ENCODE data around the gene ZBTB9.
"Not testable (repeated sequence)": the region's sequence is repeated elsewhere in the genome, so short reads cannot be mapped to it uniquely, and the experiment has no call there.

The ZBTB9 gene

DNA sequence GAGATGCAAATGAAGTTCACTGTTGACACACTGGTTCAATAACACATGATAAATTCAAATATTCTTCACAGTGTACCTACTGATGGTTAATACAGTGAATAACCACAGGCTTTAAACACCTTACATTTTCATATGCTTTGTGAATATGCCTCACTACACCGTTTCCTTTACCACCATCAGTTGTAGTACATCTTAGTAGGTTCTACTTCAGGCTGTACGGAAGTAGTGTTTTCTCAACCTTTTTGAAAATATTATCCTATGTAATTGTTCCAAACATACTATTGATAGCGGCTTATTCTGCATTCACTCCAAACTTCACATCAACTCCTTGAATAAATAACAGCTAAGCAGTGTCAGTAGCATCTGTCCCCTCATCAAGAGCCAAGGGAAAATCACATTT lies 15.3 kb downstream of the ZBTB9 start:
- no peak for DNase-seq

DNA sequence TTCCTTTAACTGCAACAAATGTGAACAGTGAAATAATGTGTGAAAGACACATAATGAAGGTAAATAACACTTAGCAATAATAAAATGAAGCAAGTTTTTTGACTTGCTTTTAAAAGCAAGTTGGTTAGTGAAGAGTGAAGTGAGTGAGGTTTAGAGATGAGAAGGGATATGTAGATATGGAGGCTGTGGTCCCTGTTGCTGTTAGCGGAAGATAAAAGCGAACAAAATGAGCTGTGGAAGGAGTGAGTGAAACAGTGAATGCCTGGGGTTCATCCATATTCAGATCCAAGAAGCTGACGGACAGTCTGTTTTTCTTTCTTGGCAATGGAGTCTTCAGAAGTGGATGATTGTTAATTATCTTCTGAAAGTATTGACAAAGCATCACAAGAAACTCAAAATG lies 23.5 kb downstream of the ZBTB9 start:
- no peak for DNase-seq

DNA sequence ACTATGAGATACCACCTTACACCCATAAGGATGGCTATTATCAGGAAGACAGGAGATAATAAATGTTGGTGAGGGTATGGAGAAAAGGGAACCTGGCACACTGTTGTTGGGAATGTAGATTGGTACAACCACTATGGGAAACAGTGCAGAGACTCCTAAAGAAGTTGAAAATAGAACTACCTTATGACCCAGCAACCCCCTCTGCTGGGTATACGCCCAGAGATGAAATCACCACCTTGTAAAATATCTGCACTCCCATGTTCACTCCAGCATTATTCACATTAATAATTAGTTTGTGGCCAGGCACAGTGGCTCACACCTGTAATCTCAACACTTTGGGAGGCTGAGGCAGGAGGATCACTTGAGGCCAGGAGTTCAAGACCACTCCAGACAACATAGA lies 26.8 kb downstream of the ZBTB9 start:
- DNase-seq: no peak

DNA sequence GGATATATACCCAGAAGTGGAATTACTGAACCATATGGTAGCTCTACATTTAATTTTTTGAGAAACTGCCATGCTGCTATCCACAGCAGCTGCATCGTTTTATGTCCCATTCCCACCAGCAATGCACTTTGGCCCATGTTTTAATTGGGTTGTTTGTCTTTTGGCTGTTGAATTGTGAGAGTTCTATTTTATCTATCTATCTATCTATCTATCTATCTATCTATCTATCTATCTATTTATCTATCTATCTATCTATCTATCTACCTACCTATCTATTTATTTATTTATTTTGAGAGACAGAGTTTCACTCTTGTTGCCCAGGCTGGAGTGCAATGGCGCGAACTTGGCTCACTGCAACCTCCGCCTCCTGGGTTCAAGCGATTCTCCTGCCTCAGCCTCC lies 28.2 kb downstream of the ZBTB9 start:
- not testable (repeated sequence) for DNase-seq

DNA sequence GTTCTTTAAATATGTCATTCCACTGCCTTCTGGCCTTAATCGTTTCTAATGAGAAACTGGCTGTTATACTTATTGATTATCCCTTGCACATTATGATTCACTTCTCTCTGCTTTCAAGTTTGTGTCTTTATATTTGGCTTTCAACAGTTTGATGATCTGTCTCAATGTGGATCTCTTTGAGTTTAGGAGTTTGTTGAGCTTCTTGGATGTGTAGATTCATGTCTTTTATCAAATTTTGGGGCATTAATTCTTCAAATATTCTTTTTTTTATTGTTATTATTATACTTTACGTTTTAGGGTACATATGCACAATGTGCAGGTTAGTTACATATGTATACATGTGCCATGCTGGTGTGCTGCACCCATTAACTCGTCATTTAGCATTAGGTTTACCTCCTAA lies 29.3 kb downstream of the ZBTB9 start:
- no peak for DNase-seq

DNA sequence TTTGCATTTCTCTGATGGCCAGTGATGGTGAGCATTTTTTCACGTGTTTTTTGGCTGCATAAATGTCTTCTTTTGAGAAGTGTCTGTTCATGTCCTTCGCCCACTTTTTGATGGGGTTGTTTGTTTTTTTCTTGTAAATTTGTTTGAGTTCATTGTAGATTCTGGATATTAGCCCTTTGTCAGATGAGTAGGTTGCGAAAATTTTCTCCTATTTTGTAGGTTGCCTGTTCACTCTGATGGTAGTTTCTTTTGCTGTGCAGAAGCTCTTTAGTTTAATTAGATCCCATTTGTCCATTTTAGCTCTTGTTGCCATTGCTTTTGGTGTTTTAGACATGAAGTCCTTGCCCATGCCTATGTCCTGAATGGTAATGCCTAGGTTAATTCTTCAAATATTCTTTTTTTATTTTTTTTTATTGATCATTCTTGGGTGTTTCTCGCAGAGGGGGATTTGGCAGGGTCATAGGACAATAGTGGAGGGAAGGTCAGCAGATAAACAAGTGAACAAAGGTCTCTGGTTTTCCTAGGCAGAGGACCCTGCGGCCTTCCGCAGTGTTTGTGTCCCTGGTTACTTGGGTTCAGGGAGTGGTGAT lies 30.4 kb downstream of the ZBTB9 start:
- DNase-seq: not testable (repeated sequence)

DNA sequence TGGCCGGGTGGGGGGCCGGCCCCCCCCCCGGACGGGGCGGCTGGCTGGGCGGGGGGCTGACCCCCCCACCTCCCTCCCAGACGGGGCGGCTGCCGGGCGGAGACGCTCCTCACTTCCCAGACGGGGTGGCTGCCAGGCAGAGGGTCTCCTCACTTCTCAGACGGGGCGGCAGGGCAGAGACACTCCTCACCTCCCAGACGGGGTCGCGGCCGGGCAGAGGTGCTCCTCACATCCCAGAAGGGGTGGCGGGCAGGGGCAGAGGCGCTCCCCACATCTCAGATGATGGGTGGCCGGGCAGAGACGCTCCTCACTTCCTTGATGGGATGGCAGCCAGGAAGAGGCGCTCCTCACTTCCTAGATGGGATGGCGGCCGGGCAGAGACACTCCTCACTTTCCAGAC lies 31.3 kb downstream of the ZBTB9 start:
- DNase-seq: not testable (repeated sequence)

DNA sequence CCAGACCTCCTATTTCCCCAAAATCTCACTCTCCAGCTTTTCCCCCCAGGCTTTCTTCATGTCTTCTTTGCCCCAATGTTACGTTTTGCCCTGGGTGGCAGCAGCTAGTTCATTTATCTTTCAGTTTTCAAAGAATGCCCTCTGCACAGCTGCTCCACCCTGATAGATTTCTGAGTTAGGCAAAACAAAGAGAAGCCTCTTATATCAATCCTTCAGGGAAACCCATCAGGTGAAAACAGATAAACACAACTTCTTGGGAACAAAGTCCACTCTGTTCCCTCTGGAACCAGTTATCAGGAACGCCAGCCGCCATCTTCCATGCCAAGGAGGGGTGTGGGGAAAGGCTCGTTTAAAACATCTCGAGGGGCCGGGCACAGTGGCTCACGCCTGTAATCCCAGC lies 34.0 kb downstream of the ZBTB9 start:
- no peak for DNase-seq

DNA sequence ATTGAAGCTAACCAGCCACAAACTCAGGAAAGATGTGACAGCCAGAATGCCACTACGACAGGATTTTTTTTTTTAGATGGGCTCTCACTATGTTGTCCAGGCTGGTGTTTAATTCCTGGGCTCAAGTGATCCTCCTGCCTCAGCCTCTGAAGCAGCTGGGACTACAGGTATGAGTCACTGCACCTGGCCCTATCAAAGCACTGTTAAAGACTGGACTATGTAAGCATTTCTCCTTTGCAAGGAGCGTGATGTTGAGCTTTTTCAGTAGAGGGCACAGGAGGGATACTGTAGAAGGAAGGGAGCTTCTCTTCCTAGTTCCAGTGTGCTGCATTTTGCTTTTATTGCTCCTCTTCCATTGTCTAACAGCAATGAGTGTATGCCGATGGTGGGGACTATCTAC lies 35.8 kb downstream of the ZBTB9 start:
- DNase-seq: no peak

DNA sequence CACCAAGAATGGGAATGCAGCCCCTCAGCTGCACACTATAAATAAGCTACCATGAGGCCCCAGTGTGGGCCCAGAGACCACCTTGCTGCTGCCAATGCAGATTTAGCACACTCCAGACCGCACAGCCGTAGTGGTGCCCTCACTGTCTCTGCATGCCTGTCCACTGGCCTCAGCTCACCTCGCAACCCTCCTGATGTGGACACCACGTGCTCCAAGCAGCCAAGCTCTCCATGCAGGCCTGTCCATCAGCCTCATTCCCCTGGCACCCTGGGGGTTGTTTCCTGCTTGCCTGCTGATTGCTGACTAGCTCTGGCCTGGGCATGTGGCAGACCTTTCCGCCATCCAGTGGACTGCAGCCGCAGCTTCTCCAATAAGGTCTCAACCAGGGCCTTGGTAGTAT lies 36.2 kb downstream of the ZBTB9 start:
- no peak for DNase-seq

DNA sequence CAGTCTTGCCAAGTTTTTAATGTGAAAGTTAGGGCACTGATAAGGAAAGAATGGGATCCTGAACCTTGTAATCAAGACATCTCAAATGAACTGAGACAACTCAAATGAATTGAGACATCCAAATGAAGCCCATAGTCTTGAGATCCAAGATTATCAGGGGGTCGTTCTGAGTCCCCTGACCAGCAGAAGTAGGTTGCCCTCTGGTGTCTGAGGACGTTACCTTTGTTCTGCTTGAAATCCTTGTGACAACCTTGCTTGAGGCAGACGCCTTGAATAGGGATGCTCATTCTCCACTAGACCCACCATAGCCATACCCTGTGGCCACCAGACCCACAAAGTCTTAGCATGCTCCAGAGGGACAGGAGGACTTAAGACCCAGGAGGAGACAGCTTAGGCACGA lies 37.7 kb downstream of the ZBTB9 start:
- no peak for DNase-seq

DNA sequence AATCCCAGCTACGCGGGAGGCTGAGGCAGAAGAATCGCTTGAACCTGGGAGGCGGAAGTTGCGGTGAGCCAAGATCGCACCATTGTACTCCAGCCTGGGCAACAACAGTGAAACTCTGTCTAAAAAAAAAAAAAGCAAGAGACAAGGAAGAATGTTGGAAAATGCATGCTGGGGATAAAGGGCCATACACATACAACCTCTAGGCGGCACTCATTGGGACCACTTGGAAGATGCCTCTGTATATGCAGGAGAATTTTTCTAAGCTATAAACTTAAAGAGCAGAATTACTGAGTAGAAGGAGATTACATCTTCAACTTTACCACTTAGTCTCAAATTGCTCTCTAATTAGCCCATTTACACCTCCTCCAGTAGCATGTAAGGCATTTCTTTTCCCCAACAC lies 42.8 kb downstream of the ZBTB9 start:
- no peak for DNase-seq

DNA sequence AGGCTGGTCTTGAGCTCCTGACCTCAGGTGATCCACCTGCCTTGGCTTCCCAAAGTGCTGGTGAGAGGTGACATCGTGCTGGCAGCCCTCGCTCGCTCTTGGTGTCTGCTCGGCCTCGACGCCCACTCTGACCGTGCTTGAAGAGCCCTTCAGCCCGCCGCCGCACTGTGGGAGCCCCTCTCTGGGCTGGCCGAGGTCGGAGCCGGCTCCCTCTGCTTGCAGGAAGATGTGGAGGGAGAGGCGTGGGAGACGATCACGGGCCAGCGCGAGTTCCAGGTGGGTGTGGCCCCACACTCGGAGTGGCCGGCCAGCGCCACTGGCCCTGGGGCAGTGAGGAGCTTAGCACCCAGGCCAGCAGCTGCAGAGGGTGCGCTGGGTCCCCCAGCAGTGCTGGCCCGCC lies 48.1 kb downstream of the ZBTB9 start:
- DNase-seq: no peak

DNA sequence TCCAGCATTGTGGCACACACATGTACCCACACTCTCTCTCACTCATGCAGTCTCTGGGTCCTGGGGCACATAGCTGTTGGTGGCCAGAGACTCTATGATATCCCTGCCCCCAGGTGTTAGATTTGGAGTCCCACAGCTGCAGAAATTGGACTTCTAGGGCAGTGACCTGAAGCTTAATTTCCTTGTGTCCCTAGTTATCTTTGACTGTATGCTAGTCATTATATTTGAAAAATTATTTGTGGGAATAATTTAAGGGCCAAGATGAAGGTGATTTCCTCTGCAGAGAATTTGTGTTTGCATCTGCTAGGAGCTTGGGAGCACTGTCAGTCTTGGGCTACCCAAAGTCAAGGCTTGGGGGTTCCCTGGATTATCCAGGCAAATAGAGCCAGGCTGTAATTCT lies 50.1 kb downstream of the ZBTB9 start:
- DNase-seq: no peak

DNA sequence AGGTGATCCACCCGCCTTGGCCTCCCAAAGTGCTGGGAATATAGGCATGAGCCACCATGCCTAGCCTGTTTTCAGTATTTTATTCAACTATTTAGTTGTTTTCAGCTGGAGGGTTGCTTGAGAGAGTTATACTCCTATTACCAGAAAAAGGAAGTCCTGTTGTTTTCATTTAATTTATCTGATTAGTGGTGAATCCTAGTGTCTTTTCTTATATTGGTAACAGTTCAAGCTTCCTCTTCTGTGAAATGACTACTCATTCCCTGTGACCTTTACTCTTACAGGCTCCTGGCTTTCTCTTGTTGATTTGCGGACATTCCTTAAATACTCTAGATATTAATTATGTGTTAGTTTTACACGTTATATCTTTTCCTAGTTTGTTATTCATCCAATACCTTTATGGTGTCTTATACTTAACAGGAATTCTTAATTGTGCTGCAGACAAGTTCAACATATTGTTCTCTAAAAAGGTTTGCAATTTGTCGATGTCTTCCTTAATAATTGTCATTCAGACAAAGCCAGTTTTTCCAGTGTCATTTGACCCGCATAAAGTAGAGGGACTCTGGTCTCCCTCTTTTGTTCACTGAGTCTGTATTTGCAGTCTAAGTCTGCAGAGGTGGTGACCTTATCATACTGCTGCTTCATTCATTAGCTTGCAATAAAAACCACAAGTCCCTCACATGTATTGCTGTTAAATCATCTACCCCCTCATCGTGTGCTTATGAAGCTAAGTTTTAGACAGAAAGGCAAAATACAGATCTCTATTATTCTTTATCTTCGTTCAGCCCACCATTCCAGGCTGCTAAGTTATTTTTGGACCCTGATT lies 51.4 kb downstream of the ZBTB9 start:
- peak; percentile 16 to 34 for DNase-seq
